CD4-positive, alpha-beta T cell treated with Interleukin-21 for 1 hour (primary cell): Measurements from ENCODE around the gene ZC2HC1C.
"Not testable (repeated sequence)": the region's sequence is repeated elsewhere in the genome, so short reads cannot be mapped to it uniquely, and the experiment has no call there.

Source experiments
- DNase-seq: peaks from one replicate; pipeline ENCODE4 v3.0.0-alpha.2; 2020

Gene ZC2HC1C

DNA sequence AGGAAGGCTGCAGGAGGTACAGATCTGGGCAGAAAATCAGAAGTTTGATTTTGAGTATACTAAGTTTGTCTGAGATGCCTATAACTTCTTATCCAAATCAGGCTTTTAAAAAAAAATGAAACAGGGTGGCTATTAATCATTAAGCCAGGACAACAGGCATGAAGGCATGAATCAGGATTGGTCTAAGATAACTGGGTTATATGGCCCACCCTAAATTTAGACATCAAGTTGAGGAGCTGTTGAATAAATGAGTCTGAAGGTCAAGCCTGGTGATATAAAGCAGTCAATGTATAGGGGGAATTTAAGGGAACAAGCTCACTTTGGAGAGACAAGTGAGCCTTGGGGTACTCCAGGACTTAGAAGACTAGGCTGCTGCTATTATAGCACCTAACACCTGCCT is 28.8 kb downstream of the ZC2HC1C start:
- DNase-seq: no peak

- no peak for DNase-seq
These were observed 29.2 kb downstream of the ZC2HC1C start for GRCh38 chr14:75098682-75099081.

- DNase-seq: no peak
These were observed 32.0 kb downstream of the ZC2HC1C start for GRCh38 chr14:75101491-75101890.

- DNase-seq: no peak
These were observed 37.7 kb downstream of the ZC2HC1C start for GRCh38 chr14:75107186-75107585.

GRCh38 chr14:75109877-75110276 is 40.4 kb downstream of the ZC2HC1C start:
- DNase-seq: no peak

GRCh38 chr14:75113932-75114539 is 44.6 kb downstream of the ZC2HC1C start:
- DNase-seq: no peak

- no peak for DNase-seq
These were observed 49.6 kb downstream of the ZC2HC1C start for GRCh38 chr14:75119056-75119455.

GRCh38 chr14:75120541-75121291 is 51.3 kb downstream of the ZC2HC1C start:
- no peak for DNase-seq

GRCh38 chr14:75121552-75121951 is 52.1 kb downstream of the ZC2HC1C start:
- DNase-seq: no peak

DNA sequence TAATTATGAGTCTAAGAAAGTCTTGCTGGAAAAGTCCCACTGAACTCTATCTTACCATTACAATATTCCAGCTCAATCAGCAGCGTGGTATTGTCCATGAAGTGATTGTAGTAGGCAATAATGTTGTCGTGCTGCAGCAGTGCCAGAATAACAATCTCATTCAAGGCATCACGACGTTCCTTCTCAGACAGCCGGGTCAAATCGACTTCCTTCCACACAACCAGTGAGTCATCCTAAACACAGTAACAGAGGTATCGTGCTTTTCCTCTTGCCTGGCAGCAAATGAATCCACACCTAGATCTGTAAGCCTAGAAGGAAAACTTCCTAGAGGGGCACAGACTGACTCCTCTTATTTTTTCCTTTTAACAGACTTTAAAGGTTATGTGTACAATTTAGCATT is 54.5 kb downstream of the ZC2HC1C start:
- DNase-seq: peak; percentile 33

DNA sequence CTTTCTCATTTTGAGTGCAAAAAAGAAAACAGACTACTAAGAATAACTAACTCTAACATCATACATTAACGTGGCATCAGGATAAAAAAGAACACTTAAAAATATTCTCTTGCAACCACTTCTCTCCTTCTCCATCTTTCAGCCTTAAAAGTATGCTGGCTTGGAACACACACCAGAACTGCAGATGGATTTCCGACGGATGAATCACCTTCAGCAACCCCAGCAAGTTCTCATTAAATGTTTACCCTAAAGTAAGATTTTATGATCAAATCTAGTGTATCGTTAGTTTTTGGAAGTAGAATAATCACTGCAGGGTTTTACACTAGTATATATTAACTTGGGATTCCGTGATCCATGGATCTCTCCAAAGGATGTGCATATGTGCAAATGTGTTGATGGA is 56.2 kb downstream of the ZC2HC1C start:
- no peak for DNase-seq

DNA sequence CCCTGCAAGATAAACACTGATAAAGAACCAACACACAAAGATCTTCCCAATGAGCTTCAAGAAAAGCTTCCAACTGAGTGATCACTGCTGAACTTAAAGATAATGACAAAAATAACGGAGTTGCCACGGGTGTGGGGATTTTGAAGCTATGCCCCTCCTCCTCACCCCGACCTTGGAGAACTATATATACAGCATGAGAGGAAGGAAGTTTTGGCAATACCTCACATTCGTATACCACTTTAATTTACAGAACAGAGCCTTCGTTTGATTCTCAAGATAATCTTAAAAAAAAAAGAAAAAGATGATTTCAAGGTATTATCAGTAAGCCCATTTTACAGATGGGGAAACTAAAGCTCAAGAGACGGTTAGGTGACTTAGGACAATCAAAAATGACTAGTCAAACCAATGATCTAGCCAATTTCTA is 56.7 kb downstream of the ZC2HC1C start:
- DNase-seq: peak; percentile 73

DNA sequence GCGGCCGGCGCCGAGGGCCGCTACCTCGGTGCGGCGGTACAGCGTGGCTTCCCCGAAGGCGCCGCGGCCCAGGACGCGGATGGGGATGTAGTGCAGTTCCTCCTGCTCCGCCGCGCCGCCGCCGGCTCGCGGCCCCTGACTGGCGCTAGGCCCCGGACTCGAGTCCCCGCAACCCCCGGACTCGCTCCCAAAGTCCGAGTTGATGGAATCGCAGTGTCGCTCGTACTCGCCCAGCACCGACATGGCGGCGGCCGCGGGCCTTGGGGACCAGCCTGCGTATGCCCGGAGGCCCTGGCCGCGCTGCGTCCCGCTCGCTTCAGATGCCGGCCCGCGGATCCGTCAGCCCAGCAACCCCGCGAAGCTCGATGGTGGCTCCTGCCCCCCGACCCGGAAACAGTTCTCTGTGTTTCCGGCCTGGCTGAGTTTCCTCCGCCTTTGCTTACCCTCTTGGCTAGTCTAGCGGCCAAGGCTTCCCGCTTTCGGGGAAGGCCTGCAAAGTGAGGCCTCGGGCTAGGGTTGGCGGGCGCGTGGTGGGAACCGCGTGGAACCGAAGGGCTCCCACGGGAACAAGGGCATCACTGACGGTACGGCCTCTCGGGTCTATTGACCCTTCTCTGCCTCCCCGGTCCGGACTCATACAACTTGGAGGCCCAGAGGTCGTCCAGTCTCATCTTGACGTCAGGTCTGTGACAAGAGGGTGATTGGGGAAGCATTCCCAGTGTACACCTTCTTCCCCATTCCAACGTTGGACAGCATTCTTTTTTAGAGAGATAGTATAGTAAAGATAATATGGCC is 57.4 kb downstream of the ZC2HC1C start, which contains the start of gene NEK9:
Gene NEK9 (minus strand): TSS at position 370 of the 795 bp plus-strand sequence. CDS start 127 bp downstream, at position 243.
- DNase-seq: peak; percentile 90

- DNase-seq: not testable (repeated sequence)
These were observed 58.0 kb downstream of the ZC2HC1C start for GRCh38 chr14:75127474-75127820.

DNA sequence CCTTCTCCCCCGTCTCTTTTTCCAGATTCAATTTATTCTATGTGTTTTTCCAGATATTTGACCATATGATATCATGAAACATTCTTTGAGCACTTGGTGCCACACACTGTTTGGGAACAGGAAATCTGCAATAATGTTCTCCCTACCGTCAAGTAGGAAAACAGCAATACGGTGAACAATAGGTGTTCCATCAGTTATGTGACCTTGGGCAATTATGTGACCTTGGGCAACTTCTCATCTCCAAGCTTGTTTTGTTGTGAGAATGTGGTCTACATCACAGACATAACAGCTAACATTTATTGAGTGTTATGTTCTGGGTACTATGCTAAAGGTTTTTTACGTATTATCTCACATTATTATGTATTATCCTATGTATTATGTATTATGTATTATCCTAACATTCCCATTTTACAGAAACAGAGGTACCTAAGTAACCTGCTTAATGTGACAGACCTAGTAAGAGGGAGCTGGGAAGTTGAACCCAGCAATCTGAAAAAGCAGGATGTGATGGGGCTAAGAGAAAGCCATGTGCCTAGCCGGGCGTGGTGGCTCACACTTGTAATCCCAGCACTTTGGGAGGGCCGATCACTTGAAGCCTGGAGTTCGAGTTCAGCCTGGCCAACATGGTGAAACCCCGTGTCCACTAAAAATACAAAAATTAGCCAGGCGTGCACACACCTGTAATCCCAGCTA is 58.6 kb downstream of the ZC2HC1C start:
- DNase-seq: no peak

DNA sequence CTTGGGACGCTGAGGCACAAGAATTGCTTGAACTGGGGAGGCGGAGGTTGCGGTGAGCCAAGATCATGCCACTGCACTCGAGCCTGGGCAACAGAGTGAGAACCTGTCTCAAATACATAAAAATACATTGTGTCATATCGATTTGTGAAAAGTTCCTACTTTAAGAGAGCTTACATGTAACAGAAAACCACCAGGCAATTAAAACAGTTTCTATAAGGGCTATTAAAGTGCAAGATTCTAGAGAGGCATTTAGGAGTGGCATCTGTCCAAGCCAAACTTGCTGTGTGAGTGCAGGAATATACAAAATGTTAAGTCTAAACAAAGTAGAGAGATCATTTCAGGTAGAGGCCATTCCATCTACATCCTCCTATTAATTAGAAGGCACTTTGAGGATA is 59.2 kb downstream of the ZC2HC1C start:
- DNase-seq: no peak
